GM23338 (cell line): ENCODE data around the gene KPNA4. TPM values are rescaled to one million over a fixed set of nuclear protein-coding genes. Genes with fewer than 3 reads are reported as not detected.

Source experiments
- ATAC-seq: fragments of 200-7000 bp; cut with Tn5 transposase; 3 replicates; pipeline ENCODE4 v1.9.1; 2020
- DNase-seq: peaks from one replicate; pipeline ENCODE4 v3.0.0-alpha.2; 2015; ENCODE audit warnings: low spot score
- H2AFZ ChIP-seq: fragments of 200-600 bp; sonication (generic); 2 replicates; pipeline ENCODE4 v1.8.0; 2016; ENCODE audit warnings: antibody characterized with exemption, mild to moderate bottlenecking, moderate library complexity
- H3F3A ChIP-seq: fragments of 200-600 bp; sonication (generic); replicated peaks from 2 replicates; pipeline ENCODE4 v1.8.0; 2017; ENCODE audit warnings: antibody characterized with exemption, mixed run types, low read depth
- H3K27ac ChIP-seq: fragments of 200-600 bp; sonication (generic); 2 replicates; pipeline ENCODE4 v1.6.1; 2016; ENCODE audit warnings: low read depth
- H3K27me3 ChIP-seq: fragments of 200-600 bp; sonication (generic); 2 replicates; pipeline ENCODE4 v1.8.0; 2016; ENCODE audit warnings: mild to moderate bottlenecking, mixed run types, moderate library complexity; ENCODE audit not compliant: insufficient read depth
- H3K36me3 ChIP-seq: fragments of 200-600 bp; sonication (generic); 2 replicates; pipeline ENCODE4 v1.8.0; 2016; ENCODE audit warnings: mild to moderate bottlenecking; ENCODE audit not compliant: insufficient read depth
- H3K4me1 ChIP-seq: fragments of 200-600 bp; sonication (generic); 2 replicates; pipeline ENCODE4 v1.8.0; 2016; ENCODE audit warnings: mild to moderate bottlenecking, moderate library complexity; ENCODE audit not compliant: insufficient read depth
- H3K4me2 ChIP-seq: fragments of 200-600 bp; sonication (generic); 2 replicates; pipeline ENCODE4 v1.7.1; 2017; ENCODE audit warnings: mixed run types
- H3K4me3 ChIP-seq: fragments of 200-600 bp; sonication (generic); 2 replicates; pipeline ENCODE4 v1.6.1; 2016; ENCODE audit warnings: mixed run types
- H3K79me2 ChIP-seq: fragments of 200-600 bp; sonication (generic); replicated peaks from 2 replicates; pipeline ENCODE4 v1.8.0; 2017; ENCODE audit warnings: mild to moderate bottlenecking; ENCODE audit not compliant: insufficient read depth
- H3K9me2 ChIP-seq: fragments of 200-600 bp; sonication (generic); 2 replicates; pipeline ENCODE4 v1.8.0; 2017; ENCODE audit not compliant: insufficient read depth
- H4K20me1 ChIP-seq: fragments of 200-600 bp; sonication (generic); replicated peaks from 2 replicates; pipeline ENCODE4 v1.8.0; 2017; ENCODE audit warnings: mild to moderate bottlenecking; ENCODE audit not compliant: insufficient read depth
- H3K27ac Mint-ChIP-seq: 2 replicates; pipeline ENCODE4 v1.8.0; 2020; ENCODE audit warnings: inconsistent platforms, mild to moderate bottlenecking, moderate library complexity, mixed read lengths
- H3K27me3 Mint-ChIP-seq: 3 replicates; pipeline ENCODE4 v1.8.0; 2022; ENCODE audit warnings: low read depth, mild to moderate bottlenecking, moderate library complexity, mixed read lengths, inconsistent platforms; ENCODE audit not compliant: insufficient read depth, poor library complexity
- H3K36me3 Mint-ChIP-seq: 3 replicates; pipeline ENCODE4 v1.8.0; 2021; ENCODE audit warnings: low read depth, mild to moderate bottlenecking, inconsistent platforms, moderate library complexity, mixed read lengths
- H3K4me1 Mint-ChIP-seq: 3 replicates; pipeline ENCODE4 v1.8.0; 2020; ENCODE audit warnings: mild to moderate bottlenecking, inconsistent platforms, mixed read lengths
- H3K4me3 Mint-ChIP-seq: 3 replicates; pipeline ENCODE4 v1.8.0; 2021; ENCODE audit warnings: moderate library complexity, mild to moderate bottlenecking, inconsistent platforms, mixed read lengths
- H3K9me3 Mint-ChIP-seq: 3 replicates; pipeline ENCODE4 v1.8.0; 2020; ENCODE audit warnings: moderate library complexity, mild to moderate bottlenecking, inconsistent platforms, mixed read lengths
- CREB1 ChIP-seq: fragments of 250-450 bp; sonication (Bioruptor Pico); IDR thresholded peaks from 2 replicates; pipeline ENCODE4 v1.5.0; 2020; ENCODE audit warnings: low read depth, mild to moderate bottlenecking, moderate library complexity
- EZH2 ChIP-seq: fragments of 200-600 bp; sonication (generic); IDR thresholded peaks from one replicate; pipeline ENCODE4 v1.8.0; 2017; ENCODE audit warnings: antibody characterized with exemption, mild to moderate bottlenecking, low read depth; ENCODE audit not compliant: unreplicated experiment
- EZH2phosphoT487 ChIP-seq: fragments of 200-600 bp; sonication (generic); IDR thresholded peaks from one replicate; pipeline ENCODE4 v1.8.1; 2018; ENCODE audit warnings: antibody characterized with exemption; ENCODE audit not compliant: unreplicated experiment
- JUNB ChIP-seq: IDR thresholded peaks from one replicate; pipeline ENCODE4 v1.6.1; 2016; ENCODE audit warnings: antibody characterized with exemption; ENCODE audit not compliant: unreplicated experiment
- NANOG ChIP-seq: IDR thresholded peaks from 2 replicates; pipeline ENCODE4 v1.6.1; 2016; ENCODE audit warnings: antibody characterized with exemption, borderline replicate concordance
- POLR2AphosphoS5 ChIP-seq: IDR thresholded peaks from 2 replicates; pipeline ENCODE4 v1.6.1; 2016; ENCODE audit warnings: antibody characterized with exemption, low read depth
- STAT1 ChIP-seq: IDR thresholded peaks from one replicate; pipeline ENCODE4 v1.6.1; 2016; ENCODE audit warnings: antibody characterized with exemption; ENCODE audit not compliant: unreplicated experiment
- ZNF114 ChIP-seq: fragments of 250-450 bp; sonication (Bioruptor Pico); IDR thresholded peaks from 2 replicates; pipeline ENCODE4 v1.5.0; 2020; ENCODE audit warnings: mild to moderate bottlenecking, moderate library complexity
- ZNF331 ChIP-seq: fragments of 250-450 bp; sonication (Bioruptor Pico); IDR thresholded peaks from 2 replicates; pipeline ENCODE4 v1.5.0; 2020; ENCODE audit warnings: low read depth, mild to moderate bottlenecking, moderate library complexity
- polyA plus RNA-seq: library from polyadenylated mRNA; unstranded; fragments of >200 nt; fragmentation: Nextera tagmentation; extraction: Ambion mirVana; gene quantifications from 2 replicates; pipeline ENCODE4 v1.2.1, GENCODE V29; 2016
- total RNA-seq: library from RNA; depleted of rRNA; stranded (reverse); fragments of >200 nt; shearing (Covaris generic); gene quantifications from 2 replicates; pipeline ENCODE4 v1.2.3, GENCODE V29; 2014
- TF ChIP-seq, protein P1 (sequence below), 2 experiments: fragments of 200-600 bp in 1 of 2; sonication (generic) in 1 of 2; conservative IDR thresholded peaks; 2 replicates each; pipeline versions ENCODE4 v1.5.1 to v1.6.1; 2016 to 2017; ENCODE audit warnings: antibody characterized with exemption in 2 of 2, low read depth in 2 of 2, mild to moderate bottlenecking in 2 of 2, moderate library complexity in 1 of 2
- TF ChIP-seq, protein P2 (sequence below): IDR thresholded peaks from one replicate; pipeline ENCODE4 v1.6.1; 2018; ENCODE audit warnings: antibody characterized with exemption; ENCODE audit not compliant: unreplicated experiment
- TF ChIP-seq, protein P3 (sequence below): IDR thresholded peaks from 2 replicates; pipeline ENCODE4 v1.6.1; 2016; ENCODE audit warnings: antibody characterized with exemption

KPNA4 gene
- total and polyA plus RNA-seq, 2 experiments from 2014 or later, result 17.8 to 36.2 TPM

DNA sequence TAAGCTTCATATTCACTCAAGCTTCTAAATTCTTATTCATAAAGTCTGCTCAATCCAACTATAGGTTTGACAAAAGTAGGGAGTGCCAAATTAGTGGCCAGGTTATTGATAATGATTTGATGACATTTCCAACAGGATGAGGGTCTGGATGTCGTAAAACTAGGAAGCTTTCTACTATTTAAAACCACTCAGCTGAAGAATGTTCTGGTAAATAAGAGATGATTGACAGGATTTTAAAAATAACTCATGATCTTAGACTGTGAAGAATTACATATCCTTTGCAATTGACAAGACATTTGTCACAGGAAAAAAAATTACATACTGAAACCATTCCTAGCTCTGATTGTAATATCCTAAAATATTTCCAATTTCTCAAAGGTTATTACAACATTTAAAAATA, 100.4 kb downstream of the KPNA4 start (continued):
- TF ChIP-seq, protein P1, sequence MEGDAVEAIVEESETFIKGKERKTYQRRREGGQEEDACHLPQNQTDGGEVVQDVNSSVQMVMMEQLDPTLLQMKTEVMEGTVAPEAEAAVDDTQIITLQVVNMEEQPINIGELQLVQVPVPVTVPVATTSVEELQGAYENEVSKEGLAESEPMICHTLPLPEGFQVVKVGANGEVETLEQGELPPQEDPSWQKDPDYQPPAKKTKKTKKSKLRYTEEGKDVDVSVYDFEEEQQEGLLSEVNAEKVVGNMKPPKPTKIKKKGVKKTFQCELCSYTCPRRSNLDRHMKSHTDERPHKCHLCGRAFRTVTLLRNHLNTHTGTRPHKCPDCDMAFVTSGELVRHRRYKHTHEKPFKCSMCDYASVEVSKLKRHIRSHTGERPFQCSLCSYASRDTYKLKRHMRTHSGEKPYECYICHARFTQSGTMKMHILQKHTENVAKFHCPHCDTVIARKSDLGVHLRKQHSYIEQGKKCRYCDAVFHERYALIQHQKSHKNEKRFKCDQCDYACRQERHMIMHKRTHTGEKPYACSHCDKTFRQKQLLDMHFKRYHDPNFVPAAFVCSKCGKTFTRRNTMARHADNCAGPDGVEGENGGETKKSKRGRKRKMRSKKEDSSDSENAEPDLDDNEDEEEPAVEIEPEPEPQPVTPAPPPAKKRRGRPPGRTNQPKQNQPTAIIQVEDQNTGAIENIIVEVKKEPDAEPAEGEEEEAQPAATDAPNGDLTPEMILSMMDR (conservative IDR thresholded peaks at IDR 0.05; ENCODE audit: low read depth in 2 of 2), result no peak
- TF ChIP-seq STAT1 (no peak), JUNB (no peak), POLR2AphosphoS5 (no peak), ZNF331 (CRISPR knock-in tag) (no peak), EZH2 (no peak), NANOG (no peak), CREB1 (CRISPR knock-in tag) (no peak), ZNF114 (CRISPR knock-in tag) (no peak), EZH2phosphoT487 (no peak)
- TF ChIP-seq, protein P2, sequence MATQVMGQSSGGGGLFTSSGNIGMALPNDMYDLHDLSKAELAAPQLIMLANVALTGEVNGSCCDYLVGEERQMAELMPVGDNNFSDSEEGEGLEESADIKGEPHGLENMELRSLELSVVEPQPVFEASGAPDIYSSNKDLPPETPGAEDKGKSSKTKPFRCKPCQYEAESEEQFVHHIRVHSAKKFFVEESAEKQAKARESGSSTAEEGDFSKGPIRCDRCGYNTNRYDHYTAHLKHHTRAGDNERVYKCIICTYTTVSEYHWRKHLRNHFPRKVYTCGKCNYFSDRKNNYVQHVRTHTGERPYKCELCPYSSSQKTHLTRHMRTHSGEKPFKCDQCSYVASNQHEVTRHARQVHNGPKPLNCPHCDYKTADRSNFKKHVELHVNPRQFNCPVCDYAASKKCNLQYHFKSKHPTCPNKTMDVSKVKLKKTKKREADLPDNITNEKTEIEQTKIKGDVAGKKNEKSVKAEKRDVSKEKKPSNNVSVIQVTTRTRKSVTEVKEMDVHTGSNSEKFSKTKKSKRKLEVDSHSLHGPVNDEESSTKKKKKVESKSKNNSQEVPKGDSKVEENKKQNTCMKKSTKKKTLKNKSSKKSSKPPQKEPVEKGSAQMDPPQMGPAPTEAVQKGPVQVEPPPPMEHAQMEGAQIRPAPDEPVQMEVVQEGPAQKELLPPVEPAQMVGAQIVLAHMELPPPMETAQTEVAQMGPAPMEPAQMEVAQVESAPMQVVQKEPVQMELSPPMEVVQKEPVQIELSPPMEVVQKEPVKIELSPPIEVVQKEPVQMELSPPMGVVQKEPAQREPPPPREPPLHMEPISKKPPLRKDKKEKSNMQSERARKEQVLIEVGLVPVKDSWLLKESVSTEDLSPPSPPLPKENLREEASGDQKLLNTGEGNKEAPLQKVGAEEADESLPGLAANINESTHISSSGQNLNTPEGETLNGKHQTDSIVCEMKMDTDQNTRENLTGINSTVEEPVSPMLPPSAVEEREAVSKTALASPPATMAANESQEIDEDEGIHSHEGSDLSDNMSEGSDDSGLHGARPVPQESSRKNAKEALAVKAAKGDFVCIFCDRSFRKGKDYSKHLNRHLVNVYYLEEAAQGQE, result no peak
- TF ChIP-seq, protein P3, sequence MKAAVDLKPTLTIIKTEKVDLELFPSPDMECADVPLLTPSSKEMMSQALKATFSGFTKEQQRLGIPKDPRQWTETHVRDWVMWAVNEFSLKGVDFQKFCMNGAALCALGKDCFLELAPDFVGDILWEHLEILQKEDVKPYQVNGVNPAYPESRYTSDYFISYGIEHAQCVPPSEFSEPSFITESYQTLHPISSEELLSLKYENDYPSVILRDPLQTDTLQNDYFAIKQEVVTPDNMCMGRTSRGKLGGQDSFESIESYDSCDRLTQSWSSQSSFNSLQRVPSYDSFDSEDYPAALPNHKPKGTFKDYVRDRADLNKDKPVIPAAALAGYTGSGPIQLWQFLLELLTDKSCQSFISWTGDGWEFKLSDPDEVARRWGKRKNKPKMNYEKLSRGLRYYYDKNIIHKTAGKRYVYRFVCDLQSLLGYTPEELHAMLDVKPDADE, result no peak

DNA sequence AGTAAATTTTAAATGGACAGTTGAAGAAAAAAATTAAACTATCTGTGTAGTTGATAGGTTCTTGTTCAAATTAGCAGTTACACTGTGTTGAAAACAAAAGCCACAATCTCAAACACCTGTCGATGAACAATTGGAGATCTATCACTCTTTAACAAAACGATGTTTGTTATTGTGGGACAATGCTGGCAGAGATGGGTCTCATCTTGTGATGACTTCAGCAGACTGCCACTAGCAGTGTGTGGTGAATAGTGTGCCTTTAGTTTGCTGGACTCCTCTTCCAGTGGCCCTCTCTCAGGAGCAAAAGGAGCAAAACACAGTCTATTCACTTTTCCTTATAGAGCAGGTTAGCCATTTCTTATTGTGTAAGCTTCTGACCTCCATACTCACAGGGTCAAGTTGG, 101.0 kb downstream of the KPNA4 start:
- DNase-seq, result no peak
- Mint-ChIP-seq H3K27me3 (peaks cover 2% of the 10 kb centered on the region), H3K27ac (no peak overlapping the region), H3K9me3 (peaks cover 18% of the 10 kb centered on the region), H3K4me3 (no peak overlapping the region), H3K4me1 (peaks cover 4% of the 10 kb centered on the region), H3K36me3 (no peaks in the 10 kb centered on the region; the same call in 2 of the 3 replicates)
- Histone ChIP-seq H3K27me3 (no peaks in the 10 kb centered on the region; the same call in 1 of the 2 replicates), H3K4me3 (no peak overlapping the region), H3K4me2 (no peak overlapping the region), H3K9me2 (no peaks in the 10 kb centered on the region), H3F3A (no peaks in the 10 kb centered on the region), H3K36me3 (no peaks in the 10 kb centered on the region), H3K79me2 (no peaks in the 10 kb centered on the region), H3K4me1 (no peaks in the 10 kb centered on the region), H3K27ac (no peak overlapping the region), H4K20me1 (no peaks in the 10 kb centered on the region), H2AFZ (no peak overlapping the region)
- ATAC-seq, result no peak
- TF ChIP-seq CREB1 (CRISPR knock-in tag), result no peak
- no peak for TF ChIP-seq JUNB
- TF ChIP-seq POLR2AphosphoS5, result no peak
- TF ChIP-seq, protein P1 (conservative IDR thresholded peaks at IDR 0.05; ENCODE audit: low read depth in 2 of 2), result no peak
- TF ChIP-seq, protein P3, result no peak
- TF ChIP-seq EZH2, result no peak
- no peak for TF ChIP-seq NANOG
- no peak for TF ChIP-seq EZH2phosphoT487
- TF ChIP-seq, protein P2, result no peak
- no peak for TF ChIP-seq ZNF331 (CRISPR knock-in tag)
